HG02763 (cell line): ENCODE data around the gene RELN.

Source experiments
- ATAC-seq: cut with Tn5 transposase; IDR thresholded peaks from one replicate; pipeline ENCODE4 v1.9.1; 2021; ENCODE audit warnings: mild to moderate bottlenecking, moderate library complexity; ENCODE audit not compliant: unreplicated experiment

The RELN gene

DNA sequence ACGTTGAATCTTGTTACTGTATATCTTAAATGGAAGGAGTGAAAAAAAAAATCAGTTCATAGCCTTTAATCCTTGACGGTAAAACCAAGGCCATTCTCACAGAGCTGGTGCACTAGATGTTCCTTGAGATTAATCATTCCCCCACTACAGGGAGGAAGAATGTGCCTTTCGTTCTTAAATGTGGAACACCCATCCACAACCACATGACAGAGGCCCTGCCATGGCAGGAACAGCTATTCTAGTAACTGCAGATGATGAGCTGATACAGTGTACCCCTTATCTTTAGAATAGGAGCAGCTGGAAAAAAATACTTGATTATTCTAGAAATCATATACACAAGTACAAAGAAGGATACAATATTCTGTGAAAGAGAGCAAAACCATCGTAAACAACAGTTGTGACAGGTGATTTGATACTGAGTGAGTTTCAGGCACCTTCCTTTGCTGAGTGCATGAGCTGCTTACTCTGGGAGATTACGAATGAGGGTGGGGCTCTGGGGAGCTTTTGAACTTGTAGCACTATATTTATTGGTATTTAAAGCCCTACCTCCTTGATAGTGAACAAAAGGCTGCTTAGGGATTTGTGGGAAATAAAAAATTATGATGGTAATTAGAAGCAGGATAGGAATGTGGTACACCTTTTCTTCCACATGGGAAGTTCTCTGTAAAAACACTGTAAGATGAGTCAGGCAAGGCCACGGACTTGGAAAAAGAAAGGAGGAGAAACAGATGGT is 299.1 kb downstream of the RELN start:
- ATAC-seq = no peak

DNA sequence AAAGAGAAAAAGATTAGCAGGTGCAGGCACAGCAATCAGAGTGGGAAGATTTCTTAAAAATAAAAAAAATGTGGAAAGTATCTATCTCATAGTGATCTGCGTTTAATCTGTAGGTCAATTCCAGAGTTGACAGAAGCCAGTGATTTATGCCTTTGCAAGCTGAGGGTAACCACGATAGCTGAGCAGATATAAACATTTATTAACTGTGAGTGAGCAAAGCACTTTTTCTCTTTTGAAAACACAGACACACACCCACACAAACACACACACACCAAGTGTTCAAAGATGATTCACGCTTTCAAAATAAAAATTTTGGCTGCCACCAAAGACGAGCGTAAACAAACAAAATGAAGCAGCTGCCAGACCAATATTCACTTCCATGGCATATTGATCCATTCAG is 300.2 kb downstream of the RELN start:
- no peak for ATAC-seq

DNA sequence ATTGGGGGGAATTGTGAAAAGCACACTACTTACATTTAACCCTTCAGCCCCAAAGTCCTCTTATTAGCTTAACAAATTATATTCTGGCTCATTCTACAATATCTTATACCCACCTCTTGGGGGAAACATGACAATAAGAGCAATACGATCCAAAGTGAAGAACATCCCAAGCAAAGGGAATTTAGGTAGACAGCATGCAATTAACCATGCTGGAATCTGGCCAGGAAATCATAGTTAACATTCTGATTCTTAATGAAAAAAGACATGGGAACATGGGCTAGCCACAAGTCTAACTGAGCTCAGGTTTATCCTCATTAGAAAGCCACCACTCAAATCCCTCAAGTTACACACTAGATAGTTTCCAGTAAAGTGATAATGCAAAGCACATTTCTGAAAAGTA is 301.5 kb downstream of the RELN start:
- ATAC-seq = no peak

DNA sequence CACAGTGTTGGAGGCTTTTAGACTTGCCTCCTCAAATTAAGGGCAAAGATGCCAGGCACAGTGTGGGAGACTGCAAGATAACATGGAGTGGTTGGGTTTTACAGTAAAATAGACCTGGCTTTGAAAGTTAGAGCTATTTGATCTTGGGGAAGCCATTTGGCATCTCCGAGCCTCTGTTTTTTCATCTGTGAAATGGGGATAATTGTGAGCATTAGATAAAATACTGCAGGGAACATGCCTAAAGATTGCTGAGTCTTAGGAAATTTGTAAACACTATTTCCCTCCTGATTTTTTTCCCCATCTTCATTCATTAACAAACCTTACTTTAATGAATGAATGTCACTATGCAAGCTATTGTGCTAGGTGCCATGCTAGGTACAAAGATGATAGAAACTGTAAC is 302.2 kb downstream of the RELN start:
- no peak for ATAC-seq

DNA sequence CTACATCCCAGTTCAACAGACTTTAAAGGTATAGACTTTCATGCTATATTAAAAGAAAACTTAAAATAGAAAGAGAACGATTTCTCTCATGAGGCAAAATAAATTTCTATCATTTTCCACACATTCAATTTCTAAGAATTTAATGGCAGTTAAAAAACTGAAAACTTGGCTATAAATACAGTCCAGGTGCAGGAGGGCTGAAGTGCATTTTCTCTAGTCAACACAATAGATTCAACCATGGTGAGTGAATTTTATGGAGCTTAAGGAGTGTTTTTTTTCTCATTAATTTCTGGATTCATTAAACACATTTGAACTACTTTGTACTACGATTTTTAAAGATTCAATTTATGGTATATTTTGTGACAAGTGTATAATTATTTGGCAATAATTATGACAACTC is 302.7 kb downstream of the RELN start:
- no peak for ATAC-seq

DNA sequence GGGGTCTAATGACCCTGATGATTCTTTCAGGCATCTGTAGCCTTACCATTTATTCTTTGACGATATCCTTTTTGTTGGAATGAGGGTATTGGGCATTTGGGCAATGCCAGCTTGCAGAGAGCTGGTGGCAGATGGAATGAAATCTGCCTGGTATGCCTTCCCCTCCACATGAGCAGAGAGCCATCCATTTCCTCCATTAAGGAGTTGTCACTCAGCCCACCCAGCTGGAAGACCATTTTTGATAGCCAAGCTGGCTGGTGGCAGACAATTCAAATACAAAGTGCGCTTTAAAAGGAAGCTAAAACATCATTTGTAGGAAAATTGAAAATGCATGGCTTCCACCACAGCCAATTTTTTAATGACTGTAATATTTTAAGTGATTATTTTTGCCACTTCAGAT is 303.4 kb downstream of the RELN start:
- no peak for ATAC-seq

DNA sequence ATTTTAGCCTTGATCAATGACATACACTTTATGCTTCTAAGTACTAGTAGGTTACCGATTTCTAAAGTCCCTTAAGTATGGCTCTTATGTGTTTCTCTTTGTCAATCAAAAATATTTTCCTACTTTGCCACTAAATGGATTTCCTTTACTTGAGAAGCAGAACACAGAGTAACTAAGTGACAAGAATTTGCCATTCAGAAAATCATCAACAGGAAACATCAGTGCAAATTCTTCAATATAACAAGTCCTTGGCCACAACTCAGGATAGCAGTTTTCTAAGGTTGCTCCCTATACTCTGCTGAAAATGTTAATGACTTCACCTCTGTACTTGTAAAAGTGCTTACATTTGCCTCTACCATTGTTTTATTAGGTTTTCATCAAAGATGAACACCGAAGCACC is 303.8 kb downstream of the RELN start:
- ATAC-seq = no peak

DNA sequence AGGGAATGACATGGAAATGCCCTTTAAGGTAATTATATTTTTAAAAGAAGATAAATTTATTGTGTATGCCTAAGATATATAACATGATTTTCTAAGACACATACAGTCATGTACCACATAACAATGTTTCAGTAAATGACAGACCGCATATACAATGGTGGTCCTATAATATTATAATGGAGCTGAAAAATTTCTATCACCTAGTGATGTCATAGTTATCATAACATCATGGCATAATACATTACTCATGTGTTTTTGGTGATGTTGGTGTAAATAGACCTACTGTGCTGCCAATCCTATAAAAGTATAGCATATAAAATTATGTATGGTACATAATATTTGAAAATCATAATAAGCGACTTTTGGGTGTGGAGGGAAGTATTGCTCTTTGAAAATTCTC is 306.1 kb downstream of the RELN start:
- no peak for ATAC-seq

DNA sequence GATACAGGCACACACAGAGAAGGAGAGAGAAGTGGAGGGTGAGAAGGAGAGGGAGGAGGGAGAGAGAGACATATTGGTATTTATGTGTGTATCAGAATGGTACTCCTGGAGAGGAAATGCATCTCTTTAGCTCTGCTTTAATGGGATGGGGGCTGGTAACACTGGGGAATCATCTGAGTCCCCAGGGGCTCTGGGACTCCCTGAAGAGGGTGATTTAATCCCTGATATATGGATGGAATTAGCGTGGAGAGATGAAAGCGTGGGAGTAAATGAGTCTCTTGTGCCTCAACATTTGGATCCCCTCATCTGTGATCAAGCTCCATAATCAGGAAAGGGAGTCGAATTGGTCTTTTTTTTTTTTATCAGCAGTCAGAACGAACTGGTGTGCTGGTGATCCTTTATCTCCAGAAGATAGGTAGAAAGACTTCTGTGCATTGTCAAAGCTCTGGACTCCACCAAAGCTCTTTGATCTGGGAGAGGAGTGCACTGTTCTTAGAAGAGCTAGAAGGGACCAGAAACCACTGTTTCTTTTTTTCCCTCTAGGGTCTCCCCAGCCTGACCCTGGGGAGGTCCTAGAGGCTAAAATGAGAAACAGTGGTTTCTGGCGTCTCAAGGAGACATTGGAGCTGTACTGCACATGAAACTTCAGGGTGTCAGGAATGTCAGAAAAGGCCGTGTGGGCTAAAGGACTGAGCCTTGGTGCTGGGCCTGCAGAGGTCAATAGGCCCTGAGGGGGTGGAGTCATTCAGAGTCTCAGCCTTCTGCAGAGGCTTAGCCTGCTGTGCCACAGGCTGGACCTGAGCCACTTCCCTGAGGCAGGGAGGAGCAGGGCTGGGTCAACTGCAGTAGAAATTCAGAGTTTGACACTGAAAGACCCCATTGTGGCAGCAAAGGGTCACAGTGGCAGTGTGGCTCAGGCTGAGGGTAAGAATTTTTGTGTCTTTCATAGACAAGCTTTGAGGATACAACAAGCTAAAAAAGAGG is 309.0 kb downstream of the RELN start:
- ATAC-seq = no peak

DNA sequence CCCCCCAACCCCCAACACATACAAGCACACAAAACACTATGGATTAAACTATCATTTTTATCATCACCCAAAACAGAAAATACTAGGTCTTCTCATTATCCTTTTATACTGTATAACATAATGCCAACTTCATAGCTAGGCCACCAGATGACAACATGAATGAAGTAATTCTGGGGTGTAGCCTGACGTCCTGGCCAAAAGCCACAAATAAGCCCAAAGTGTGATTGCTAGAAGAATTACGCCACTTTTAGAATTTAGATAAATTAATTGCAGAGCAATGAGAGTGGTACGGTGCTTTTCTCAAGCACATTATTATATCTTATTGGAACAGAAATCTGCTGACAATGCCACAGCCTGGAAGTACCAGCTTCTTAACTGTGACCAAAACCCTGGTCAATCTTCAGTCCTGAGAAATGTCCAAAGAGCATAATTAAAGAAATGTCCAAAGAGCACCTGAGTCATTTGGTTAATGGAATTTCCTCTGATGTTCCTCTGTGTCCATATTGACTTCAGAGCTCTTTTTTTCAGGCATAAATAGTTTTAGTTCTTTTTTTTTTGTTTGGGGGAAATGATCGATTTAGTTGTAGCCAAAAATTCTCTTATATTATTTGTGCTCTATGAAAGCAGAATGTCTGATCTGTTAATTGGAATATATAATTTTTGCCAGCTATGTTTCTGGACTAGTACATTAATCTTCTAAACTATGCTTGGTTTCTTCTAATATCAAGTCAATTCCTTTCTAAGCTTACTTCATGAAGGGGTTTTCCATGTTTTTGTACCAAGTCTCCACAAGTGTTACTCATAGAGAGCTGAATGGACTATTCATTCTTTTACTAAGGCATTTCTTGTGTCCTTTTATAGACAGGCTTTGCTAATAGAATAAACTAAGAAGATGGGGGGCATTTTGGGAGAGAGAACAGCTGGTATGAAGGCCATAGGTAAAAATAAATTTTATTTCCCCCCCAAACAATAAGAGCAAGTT is 310.0 kb downstream of the RELN start:
- no peak for ATAC-seq

DNA sequence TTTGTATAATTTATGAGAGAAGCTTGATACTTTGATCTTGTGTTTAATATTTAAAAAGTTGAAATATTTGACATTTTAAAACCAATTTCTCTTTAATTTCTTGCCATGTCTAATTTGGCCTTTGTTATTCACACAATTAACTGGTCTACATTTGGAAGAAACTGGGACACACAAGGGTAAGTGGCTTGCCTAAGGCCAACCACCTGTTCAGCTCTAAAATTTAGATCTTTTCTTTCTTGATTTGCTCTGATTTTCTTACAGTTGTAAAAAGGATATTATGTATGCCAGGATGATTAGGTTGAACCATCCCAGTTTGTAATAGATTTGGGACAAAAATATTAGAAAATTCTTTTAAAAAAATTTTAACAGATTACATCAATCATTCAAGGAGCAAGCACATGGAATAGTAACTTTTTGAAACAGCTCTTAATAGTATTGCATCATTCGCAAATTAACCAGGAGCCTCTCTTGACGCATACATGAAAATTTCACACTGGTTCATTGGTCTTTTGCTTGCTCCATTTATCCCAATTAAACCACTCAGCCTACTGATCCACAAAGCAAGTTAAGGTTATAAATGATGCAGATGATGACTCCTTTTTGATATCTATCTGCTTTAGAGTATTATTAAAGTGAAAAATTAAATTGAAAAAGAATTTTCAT is 321.0 kb downstream of the RELN start:
- ATAC-seq = no peak

DNA sequence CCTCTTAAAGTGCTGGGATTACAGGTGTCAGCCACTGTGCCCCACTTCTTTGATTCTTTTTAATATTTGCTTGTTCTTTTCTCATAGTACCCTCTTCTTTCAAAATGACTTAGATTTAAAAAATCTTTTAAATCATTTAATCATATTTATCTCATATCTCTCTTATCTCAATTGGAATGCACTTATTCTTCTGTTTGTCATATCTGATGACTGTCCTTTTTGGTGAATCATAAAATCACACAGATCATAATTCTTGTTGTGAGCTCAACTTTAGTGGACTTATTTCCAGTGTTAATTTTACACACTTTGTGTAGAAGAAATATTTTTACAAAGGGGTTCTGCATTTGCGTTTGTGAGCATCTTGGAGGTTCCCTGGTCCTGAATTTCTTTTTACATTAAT is 323.1 kb downstream of the RELN start:
- ATAC-seq = no peak

DNA sequence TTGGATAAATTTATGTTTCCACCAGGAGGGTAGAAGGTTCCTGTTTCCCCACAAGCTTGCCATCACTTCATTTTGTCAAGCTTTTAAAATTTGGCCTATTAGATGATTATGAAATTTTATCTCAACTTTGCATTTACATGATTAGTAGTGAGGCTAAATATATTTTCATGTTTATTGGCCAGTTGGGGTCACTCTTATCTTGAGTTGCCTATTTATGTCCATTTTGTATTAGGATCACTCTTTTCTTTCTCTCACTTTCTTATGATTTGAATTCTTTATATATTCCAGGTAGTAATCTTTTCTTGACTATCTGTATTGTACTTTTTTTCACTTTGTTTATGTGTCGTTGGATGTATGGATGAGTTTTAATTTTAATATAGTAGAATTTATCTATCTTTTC is 324.9 kb downstream of the RELN start:
- ATAC-seq = no peak

DNA sequence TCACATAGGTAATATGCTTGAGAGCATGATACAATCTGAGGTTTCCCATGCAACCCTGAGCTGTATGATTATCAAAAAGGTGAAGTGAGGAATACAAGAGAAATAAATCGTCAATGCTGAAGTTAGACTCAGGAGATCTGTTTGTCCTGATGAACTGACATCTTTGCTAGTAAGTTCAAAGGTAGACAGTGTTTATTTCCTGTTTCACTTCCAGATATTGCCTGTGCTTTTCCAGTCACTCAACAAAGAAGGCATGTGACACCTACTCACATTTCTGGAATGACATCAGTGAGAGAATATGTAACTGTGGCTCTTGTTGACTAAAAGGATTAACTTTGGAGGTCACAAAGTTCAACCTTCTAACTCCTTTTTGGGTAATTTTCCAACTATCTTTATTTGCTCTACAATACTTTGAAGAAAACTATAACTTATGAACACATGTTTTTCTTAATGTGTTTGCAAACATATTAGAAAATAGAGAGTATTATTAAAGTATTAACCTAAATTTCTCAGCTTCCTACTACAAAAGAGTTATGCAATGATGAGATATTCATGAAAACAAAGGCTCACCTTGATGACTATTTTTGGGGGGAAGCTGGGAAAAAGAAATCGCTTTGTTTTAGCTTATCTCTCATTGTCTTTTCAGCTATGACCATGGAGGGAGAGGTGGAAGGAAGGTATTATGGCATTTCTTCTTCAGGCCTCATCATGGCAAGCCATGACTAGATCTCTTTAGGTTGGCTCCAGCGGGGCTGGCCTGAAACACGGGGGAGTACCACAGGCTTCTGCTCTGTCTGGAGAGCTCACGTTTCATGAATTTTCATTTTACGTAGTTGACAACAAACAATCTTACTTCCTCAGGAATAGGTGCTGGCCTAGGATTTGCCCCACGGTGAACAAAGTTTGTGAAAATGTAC is 328.7 kb downstream of the RELN start:
- no peak for ATAC-seq

DNA sequence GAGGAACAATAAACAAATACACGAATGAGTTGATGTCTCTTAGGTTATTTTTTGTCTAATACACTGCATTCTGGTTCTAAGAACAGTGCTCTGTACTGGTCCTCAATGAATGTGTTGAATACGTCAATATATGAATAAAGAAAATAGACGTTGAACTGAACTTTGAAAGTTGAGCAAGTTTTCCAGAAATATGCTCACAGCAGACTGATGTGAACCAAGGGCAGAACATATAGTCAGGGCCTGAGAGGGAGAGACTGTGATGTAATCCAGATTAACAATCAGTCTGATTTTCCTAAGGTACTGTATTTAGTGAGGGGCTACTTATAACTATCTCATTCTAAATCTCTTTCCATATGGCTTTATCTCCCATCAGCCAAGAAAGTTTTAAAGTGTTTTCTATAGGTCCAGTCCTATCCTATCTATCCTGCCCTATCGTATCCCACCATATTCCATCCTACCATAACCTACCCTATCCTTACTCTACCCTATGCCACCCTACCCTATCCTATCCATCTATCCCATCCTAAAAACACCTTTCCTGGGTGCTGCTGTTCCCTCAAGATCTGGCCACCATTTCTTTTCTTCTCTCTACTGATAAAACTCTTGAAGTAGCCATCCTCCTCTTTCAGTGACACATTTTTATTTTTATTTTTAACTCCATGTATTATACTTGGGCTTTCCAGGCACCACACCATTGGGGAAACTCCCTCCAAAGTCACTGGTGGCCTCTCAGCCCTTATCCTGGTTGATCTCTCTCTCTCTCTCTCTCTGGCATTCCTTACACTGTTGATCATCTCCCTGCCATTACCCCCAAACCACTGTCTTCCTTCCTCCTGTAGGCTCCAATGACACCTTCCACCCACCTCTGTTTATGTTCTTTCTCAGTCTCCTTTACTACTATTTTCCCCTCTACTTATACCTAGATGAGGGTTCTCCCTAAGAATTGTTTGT is 331.1 kb downstream of the RELN start:
- no peak for ATAC-seq

DNA sequence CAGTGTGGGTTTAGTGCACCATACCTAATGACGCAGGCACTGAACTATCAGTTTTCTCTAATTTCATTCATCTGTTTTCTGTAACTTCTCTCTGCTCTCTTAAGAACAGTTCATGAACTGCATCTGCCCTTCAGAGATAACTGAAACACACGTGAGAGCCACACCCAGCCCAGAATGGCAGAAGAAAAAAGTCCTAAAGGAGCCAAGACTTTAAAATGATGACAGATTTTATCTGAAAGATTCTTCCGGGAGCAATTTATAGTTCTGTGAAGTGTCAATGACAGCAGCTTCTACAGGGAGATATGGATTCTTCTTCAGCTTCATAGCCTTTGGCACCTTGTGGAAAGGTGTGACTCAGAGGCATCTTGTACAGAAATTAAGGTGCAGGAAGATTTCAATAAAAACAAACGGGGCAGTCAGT is 332.0 kb downstream of the RELN start:
- ATAC-seq = no peak

DNA sequence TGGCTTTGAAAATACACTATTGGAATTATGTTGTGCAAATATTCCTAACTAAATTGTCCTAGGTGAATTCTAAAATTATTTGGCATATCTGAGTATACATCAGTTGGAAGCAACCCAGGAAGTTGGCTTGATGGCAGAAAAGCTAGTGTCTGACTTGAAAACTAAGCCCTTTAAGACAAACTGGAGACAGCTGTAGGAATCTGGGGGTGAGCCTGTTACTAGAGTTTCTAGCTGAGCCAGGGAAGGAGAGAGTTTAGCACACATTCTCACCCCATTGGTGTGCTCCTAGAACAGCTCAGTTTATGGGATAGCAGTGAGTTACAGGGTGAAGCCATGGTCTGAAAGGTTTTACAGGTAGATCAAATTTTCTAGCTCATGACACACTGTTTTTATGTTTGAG is 333.2 kb downstream of the RELN start:
- ATAC-seq = no peak
